Panc1 (cell line): ENCODE data around the gene MBTPS1. TPM values are rescaled to one million over a fixed set of nuclear protein-coding genes. Genes with fewer than 3 reads are reported as not detected.

Source experiments
- ATAC-seq: fragments of 200-7000 bp; cut with Tn5 transposase; 2 replicates; pipeline ENCODE4 v1.9.1; 2020; ENCODE audit warnings: mild to moderate bottlenecking, moderate library complexity
- BruUV-seq: library from RNA; stranded (reverse); fragments of 400-500 nt; replicated peaks from 2 replicates; lab custom pipeline; 2021; lab: Mats Ljungman, UMichigan
- CTCF ChIA-PET: fragments of 300-600 bp; sonication (Branson Sonifier 250); formaldehyde crosslinking; loops from one replicate; lab custom pipeline; 2022; ENCODE audit warnings: antibody characterized with exemption; lab: Charles Lee
- POLR2A ChIA-PET: fragments of 300-600 bp; sonication (Branson Sonifier 250); formaldehyde crosslinking; loops from one replicate; lab custom pipeline; 2022; ENCODE audit warnings: antibody characterized with exemption; lab: Charles Lee
- DNase-seq: peaks from one replicate; pipeline ENCODE4 v3.0.0-alpha.2; 2010; ENCODE audit warnings: low read depth, low spot score
- H3K27ac ChIP-seq: 2 replicates; pipeline ENCODE4 v1.5.1; 2011; ENCODE audit warnings: mild to moderate bottlenecking, low read length, inconsistent platforms
- H3K27me3 ChIP-seq: fragments of 200-500 bp; sonication (Bioruptor generic); 2 replicates; pipeline ENCODE4 v1.6.0; 2014; ENCODE audit warnings: low read length, inconsistent platforms; ENCODE audit not compliant: control insufficient read depth, insufficient read depth
- H3K36me3 ChIP-seq: fragments of 200-500 bp; sonication (Bioruptor generic); 2 replicates; pipeline ENCODE4 v1.5.1; 2014; ENCODE audit warnings: inconsistent platforms, mild to moderate bottlenecking, low read length, moderate library complexity; ENCODE audit not compliant: control insufficient read depth, insufficient read depth
- H3K4me1 ChIP-seq: 2 replicates; pipeline ENCODE4 v1.5.1; 2011; ENCODE audit warnings: inconsistent platforms, mild to moderate bottlenecking, low read length, moderate library complexity; ENCODE audit not compliant: control insufficient read depth, insufficient read depth
- H3K4me3 ChIP-seq, 2 experiments: 2 replicates each; pipeline ENCODE4 v1.5.1; 2011 to 2012; ENCODE audit warnings: low read depth in 2 of 2, low read length in 2 of 2, mild to moderate bottlenecking in 2 of 2, inconsistent platforms in 1 of 2, moderate library complexity in 1 of 2
- H3K9me3 ChIP-seq: fragments of 200-500 bp; sonication (Bioruptor generic); 2 replicates; pipeline ENCODE4 v1.5.1; 2014; ENCODE audit warnings: low read depth, mild to moderate bottlenecking, inconsistent platforms, low read length, moderate library complexity; ENCODE audit not compliant: control insufficient read depth, insufficient read depth
- CTCF ChIP-seq: fragments of 450-650 bp; IDR thresholded peaks from 2 replicates; pipeline ENCODE4 v1.5.1; 2017; ENCODE audit warnings: mild to moderate bottlenecking
- POLR2AphosphoS5 ChIP-seq: IDR thresholded peaks from 2 replicates; pipeline ENCODE4 v1.6.1; 2012; ENCODE audit warnings: mild to moderate bottlenecking, low read depth, low read length, moderate library complexity
- REST ChIP-seq, 2 experiments: IDR thresholded peaks; 2 replicates each; pipeline ENCODE4 v1.6.1; 2011 to 2012; ENCODE audit warnings: low read depth in 2 of 2, control low read depth in 1 of 2, low read length in 1 of 2, mild to moderate bottlenecking in 1 of 2, moderate library complexity in 1 of 2; ENCODE audit not compliant: insufficient read depth in 1 of 2
- SIN3A ChIP-seq: IDR thresholded peaks from 2 replicates; pipeline ENCODE4 v1.6.1; 2012; ENCODE audit warnings: low read depth, mild to moderate bottlenecking, low read length, moderate library complexity, borderline replicate concordance; ENCODE audit not compliant: insufficient read depth
- TCF7L2 ChIP-seq: IDR thresholded peaks from 2 replicates; pipeline ENCODE4 v1.6.1; 2011; ENCODE audit warnings: mild to moderate bottlenecking, low read depth, low read length, inconsistent platforms
- in situ Hi-C: cut with HindIII; loops from 2 replicates; pipeline ENCODE4 v1.10.0; 2016; ENCODE audit warnings: low sequenced_read_pairs, low pct_unique_long_range_greater_than_20kb
- intact Hi-C: fragments of 100-400 bp; cut with micrococcal nuclease; formaldehyde crosslinking; loops from one replicate; pipeline ENCODE4 v1.10.0; 2022; ENCODE audit not compliant: unreplicated experiment
- total RNA-seq: library from RNA; stranded (reverse); gene quantifications from one replicate; pipeline ENCODE4 v1.2.1, GENCODE V29; 2021; ENCODE audit not compliant: unreplicated experiment

MBTPS1 gene
- total RNA-seq, 1 experiment from 2014 or later, result 66.8 TPM

GRCh38 chr16:84016477-84016876 is 100.3 kb downstream of the MBTPS1 start:
- POLR2A ChIA-PET, result no interaction called here
- no peak overlapping the region for H3K27ac ChIP-seq
- ATAC-seq (no peak), DNase-seq (no peak)
- in situ Hi-C loops, result no loop called here
- BruUV-seq, result no TSS peak
- intact Hi-C loops, result no loop called here
- no peak for TF ChIP-seq POLR2AphosphoS5
- TF ChIP-seq CTCF, result no peak
- no peak for TF ChIP-seq REST (IDR thresholded peaks at IDR 0.05; ENCODE audit: insufficient read depth in 1 of 2, low read depth in 2 of 2, low read length in 1 of 2)
- no peaks in the 10 kb centered on the region for H3K4me1 ChIP-seq
- CTCF ChIA-PET, result no interaction called here
- H3K4me3 ChIP-seq, result no peak overlapping the region
- no peaks in the 10 kb centered on the region for H3K36me3 ChIP-seq
- H3K9me3 ChIP-seq, result no peaks in the 10 kb centered on the region
- no peaks in the 10 kb centered on the region for H3K27me3 ChIP-seq

GRCh38 chr16:84015399-84015798 is 101.3 kb downstream of the MBTPS1 start:
- H3K4me3 ChIP-seq, result no peak overlapping the region
- CTCF ChIA-PET, result no interaction called here
- ATAC-seq (no peak), DNase-seq (no peak)
- no peaks in the 10 kb centered on the region for H3K4me1 ChIP-seq
- no peaks in the 10 kb centered on the region for H3K9me3 ChIP-seq
- no TSS peak for BruUV-seq
- H3K36me3 ChIP-seq, result no peaks in the 10 kb centered on the region
- TF ChIP-seq REST (IDR thresholded peaks at IDR 0.05; ENCODE audit: insufficient read depth in 1 of 2, low read depth in 2 of 2, low read length in 1 of 2) (no peak), TCF7L2 (no peak), CTCF (no peak), POLR2AphosphoS5 (no peak), SIN3A (no peak)
- in situ Hi-C loops, result no loop called here
- no peak overlapping the region for H3K27ac ChIP-seq
- POLR2A ChIA-PET, result no interaction called here
- H3K27me3 ChIP-seq, result no peaks in the 10 kb centered on the region
- intact Hi-C loops, result no loop called here
